IMR-90 (cell line): Measurements from ENCODE around the gene NXPH1. TPM values are rescaled to one million over a fixed set of nuclear protein-coding genes. Genes with fewer than 3 reads are reported as not detected.

Experiments used
- ATAC-seq: fragments of 200-7000 bp; cut with Tn5 transposase; 2 replicates; pipeline ENCODE4 v1.9.1; 2020; ENCODE audit warnings: low read depth, mild to moderate bottlenecking, moderate library complexity
- BruUV-seq: library from RNA; stranded (reverse); fragments of 400-500 nt; replicated peaks from 2 replicates; lab custom pipeline; 2021; lab: Mats Ljungman, UMichigan
- CTCF ChIA-PET: fragments of 300-600 bp; formaldehyde crosslinking; extraction: SDS; loops from one replicate; lab custom pipeline; 2021; ENCODE audit warnings: antibody characterized with exemption; lab: Yijun Ruan, JAX
- POLR2A ChIA-PET: fragments of 300-600 bp; sonication (Branson Sonifier 250); formaldehyde crosslinking; loops from one replicate; lab custom pipeline; 2022; ENCODE audit warnings: antibody characterized with exemption; ENCODE audit not compliant: unreplicated experiment; lab: Charles Lee
- DNase-seq: peaks from one replicate; pipeline ENCODE4 v3.0.0; 2013
- H2AFZ ChIP-seq: replicated peaks from 2 replicates; pipeline ENCODE3; 2013; ENCODE audit warnings: low read length, mild to moderate bottlenecking; ENCODE audit not compliant: poor library complexity
- H2AK5ac ChIP-seq: 2 replicates; pipeline ENCODE4 v1.6.1; 2013; ENCODE audit warnings: low read depth, low read length, inconsistent platforms
- H2AK9ac ChIP-seq: replicated peaks from 2 replicates; pipeline ENCODE3; 2013; ENCODE audit warnings: mild to moderate bottlenecking, low read depth, low read length, moderate library complexity; ENCODE audit not compliant: poor library complexity
- H2BK120ac ChIP-seq: 2 replicates; pipeline ENCODE4 v1.6.1; 2013; ENCODE audit warnings: low read depth, low read length, inconsistent platforms
- H2BK15ac ChIP-seq: 3 replicates; pipeline ENCODE4 v1.6.1; 2013; ENCODE audit warnings: low read depth, low read length, inconsistent platforms
- H2BK20ac ChIP-seq: 2 replicates; pipeline ENCODE4 v1.6.1; 2013; ENCODE audit warnings: low read depth, mild to moderate bottlenecking, inconsistent platforms, low read length, moderate library complexity
- H2BK5ac ChIP-seq: 2 replicates; pipeline ENCODE4 v1.6.1; 2013; ENCODE audit warnings: mild to moderate bottlenecking, low read depth, low read length, inconsistent platforms; ENCODE audit not compliant: poor library complexity, severe bottlenecking
- H3K14ac ChIP-seq: replicated peaks from 2 replicates; pipeline ENCODE4 v1.6.1; 2013; ENCODE audit warnings: low read depth, low read length, inconsistent platforms
- H3K18ac ChIP-seq: 2 replicates; pipeline ENCODE4 v1.6.1; 2013; ENCODE audit warnings: low read depth, low read length, control low read depth
- H3K23ac ChIP-seq: 2 replicates; pipeline ENCODE4 v1.6.1; 2013; ENCODE audit warnings: low read depth, low read length, inconsistent platforms
- H3K27ac ChIP-seq: 2 replicates; pipeline ENCODE4 v1.5.1; 2013; ENCODE audit warnings: mild to moderate bottlenecking, control low read depth, low read length; ENCODE audit not compliant: insufficient read depth
- H3K27me3 ChIP-seq: 2 replicates; pipeline ENCODE4 v1.6.1; 2013; ENCODE audit warnings: low read length; ENCODE audit not compliant: control insufficient read depth, insufficient read depth
- H3K36me3 ChIP-seq: 2 replicates; pipeline ENCODE4 v1.6.1; 2013; ENCODE audit warnings: low read length, mixed read lengths; ENCODE audit not compliant: control insufficient read depth, insufficient read depth
- H3K4ac ChIP-seq: 2 replicates; pipeline ENCODE4 v1.6.1; 2013; ENCODE audit warnings: low read depth, low read length, inconsistent platforms
- H3K4me1 ChIP-seq: 2 replicates; pipeline ENCODE4 v1.6.1; 2013; ENCODE audit warnings: low read length, mixed read lengths; ENCODE audit not compliant: control insufficient read depth, insufficient read depth
- H3K4me2 ChIP-seq: 2 replicates; pipeline ENCODE4 v1.6.1; 2013; ENCODE audit warnings: low read depth, mild to moderate bottlenecking, control low read depth, low read length, moderate library complexity
- H3K4me3 ChIP-seq: 2 replicates; pipeline ENCODE4 v1.5.1; 2013; ENCODE audit warnings: low read depth, mild to moderate bottlenecking, control low read depth, low read length, moderate library complexity; ENCODE audit not compliant: insufficient read depth
- H3K56ac ChIP-seq: 2 replicates; pipeline ENCODE4 v1.6.1; 2013; ENCODE audit warnings: low read length, inconsistent platforms; ENCODE audit not compliant: insufficient read depth; ENCODE audit errors: extremely low read depth
- H3K79me1 ChIP-seq, 2 experiments: 2 replicates each; pipeline ENCODE4 v1.6.1; 2013; ENCODE audit warnings: low read length in 2 of 2, inconsistent platforms in 1 of 2, low read depth in 1 of 2
- H3K9ac ChIP-seq: 2 replicates; pipeline ENCODE4 v1.6.1; 2013; ENCODE audit warnings: low read depth, low read length, control low read depth
- H3K9me1 ChIP-seq: 2 replicates; pipeline ENCODE4 v1.6.1; 2013; ENCODE audit warnings: low read length, inconsistent platforms; ENCODE audit not compliant: insufficient read depth
- H3K9me3 ChIP-seq: 2 replicates; pipeline ENCODE4 v1.6.1; 2013; ENCODE audit warnings: low read length; ENCODE audit not compliant: control insufficient read depth, insufficient read depth
- H4K20me1 ChIP-seq: 2 replicates; pipeline ENCODE4 v1.6.1; 2013; ENCODE audit warnings: low read length, inconsistent platforms; ENCODE audit not compliant: insufficient read depth
- H4K5ac ChIP-seq: 2 replicates; pipeline ENCODE4 v1.6.1; 2013; ENCODE audit warnings: mild to moderate bottlenecking, low read depth, low read length, control low read depth
- H4K8ac ChIP-seq, 2 experiments: 2 replicates each; pipeline ENCODE4 v1.6.1; 2013; ENCODE audit warnings: low read depth in 2 of 2, low read length in 2 of 2, control low read depth in 1 of 2, inconsistent platforms in 1 of 2
- H4K91ac ChIP-seq: 2 replicates; pipeline ENCODE4 v1.6.1; 2013; ENCODE audit warnings: low read depth, low read length, inconsistent platforms; ENCODE audit not compliant: insufficient read depth
- BHLHE40 ChIP-seq: fragments of 150-350 bp; IDR thresholded peaks from 2 replicates; pipeline ENCODE4 v1.6.1; 2016; ENCODE audit warnings: mild to moderate bottlenecking, low read depth, low read length
- CEBPB ChIP-seq: IDR thresholded peaks from 2 replicates; pipeline ENCODE4 v1.6.1; 2012; ENCODE audit warnings: low read depth, low read length, improper control_type of control experiment
- CHD1 ChIP-seq: IDR thresholded peaks from 2 replicates; pipeline ENCODE4 v1.6.1; 2012; ENCODE audit warnings: low read depth, low read length, improper control_type of control experiment
- CTCF ChIP-seq: conservative IDR thresholded peaks from 2 replicates; pipeline ENCODE4 v1.5.1; 2012; ENCODE audit warnings: mild to moderate bottlenecking, low read depth, low read length, improper control_type of control experiment
- ELK1 ChIP-seq: fragments of 150-350 bp; IDR thresholded peaks from 2 replicates; pipeline ENCODE4 v1.6.1; 2016; ENCODE audit warnings: low read depth, mild to moderate bottlenecking, low read length, moderate library complexity, borderline replicate concordance
- MAFK ChIP-seq: IDR thresholded peaks from 2 replicates; pipeline ENCODE4 v1.6.1; 2012; ENCODE audit warnings: low read depth, low read length, improper control_type of control experiment
- MAZ ChIP-seq: IDR thresholded peaks from 2 replicates; pipeline ENCODE4 v1.6.1; 2012; ENCODE audit warnings: low read depth, mild to moderate bottlenecking, low read length, improper control_type of control experiment, moderate library complexity, borderline replicate concordance
- MXI1 ChIP-seq: IDR thresholded peaks from 2 replicates; pipeline ENCODE4 v1.6.1; 2012; ENCODE audit warnings: low read depth, mild to moderate bottlenecking, low read length, moderate library complexity, borderline replicate concordance
- NFE2L2 ChIP-seq: fragments of 150-350 bp; IDR thresholded peaks from 2 replicates; pipeline ENCODE4 v1.6.1; 2016; ENCODE audit warnings: low read depth, mild to moderate bottlenecking, low read length
- POLR2A ChIP-seq: IDR thresholded peaks from 2 replicates; pipeline ENCODE4 v1.6.1; 2012; ENCODE audit warnings: mild to moderate bottlenecking, low read depth, low read length
- RFX5 ChIP-seq: IDR thresholded peaks from 2 replicates; pipeline ENCODE4 v1.8.0; 2012; ENCODE audit warnings: low read depth, mild to moderate bottlenecking, low read length, moderate library complexity
- SMC3 ChIP-seq: fragments of 150-350 bp; IDR thresholded peaks from 2 replicates; pipeline ENCODE4 v1.6.1; 2016; ENCODE audit warnings: low read depth, mild to moderate bottlenecking, antibody characterized with exemption, low read length, moderate library complexity
- USF2 ChIP-seq: fragments of 150-350 bp; IDR thresholded peaks from 2 replicates; pipeline ENCODE4 v1.6.1; 2017; ENCODE audit warnings: mild to moderate bottlenecking, antibody characterized with exemption, low read length, low read depth
- WGBS, 2 experiments: methylation state at CpG; one replicate each; pipeline versions ENCODE4 v1.1.5 to v1.1.7; 2013; ENCODE audit warnings: missing lambda C conversion rate in 2 of 2; ENCODE audit not compliant: insufficient read length in 1 of 2; ENCODE audit errors: extremely low coverage in 2 of 2; 5-methylcytosine and 5-hydroxymethylcytosine counted together
- dilution Hi-C: fragments of 300-500 bp; cut with HindIII; formaldehyde crosslinking; loops from one replicate; pipeline ENCODE4 v1.14.3; 2018; ENCODE audit warnings: low sequenced_read_pairs; ENCODE audit not compliant: unreplicated experiment
- in situ Hi-C: fragments of 300-500 bp; cut with MboI; formaldehyde crosslinking; loops from 3 replicates; pipeline ENCODE4 v1.14.3; 2019; ENCODE audit warnings: low sequenced_read_pairs, inconsistent platforms, mixed read lengths
- intact Hi-C: fragments of 100-400 bp; cut with micrococcal nuclease; formaldehyde crosslinking; loops from 2 replicates; pipeline ENCODE4 v1.10.0; 2022
- polyA plus RNA-seq, 3 experiments: library from polyadenylated mRNA; depleted of rRNA; stranded (reverse); fragments of >200 nt; gene quantifications; 2 replicates each; pipeline ENCODE4 v1.2.3, GENCODE V29; 2012; ENCODE audit warnings: low replicate concordance in 1 of 3
- total RNA-seq: library from RNA; depleted of rRNA; stranded (reverse); fragments of >200 nt; gene quantifications from 2 replicates; pipeline ENCODE4 v1.2.3, GENCODE V29; 2012

Gene NXPH1
- total and polyA plus RNA-seq, 2 of the 4 experiments (the other 2 are of a cell fraction), result not detected

GRCh38 chr7:8567626-8568025, 134.2 kb downstream of the NXPH1 start:
- H4K8ac ChIP-seq, result no peak overlapping the region
- no peak overlapping the region for H3K27ac ChIP-seq
- no peaks in the 10 kb centered on the region for H3K4me1 ChIP-seq
- no peaks in the 10 kb centered on the region for H3K79me1 ChIP-seq
- H3K9ac ChIP-seq, result no peak overlapping the region
- intact Hi-C loops (no loop called here), in situ Hi-C loops (no loop called here), dilution Hi-C loops (no loop called here)
- no peak overlapping the region for H2AK9ac ChIP-seq
- H4K20me1 ChIP-seq, result no peaks in the 10 kb centered on the region
- H2BK15ac ChIP-seq, result no peak overlapping the region
- ATAC-seq (no peak), DNase-seq (no peak)
- no peak overlapping the region for H2AK5ac ChIP-seq
- no peaks in the 10 kb centered on the region for H3K9me1 ChIP-seq
- H4K91ac ChIP-seq, result no peak overlapping the region
- H3K36me3 ChIP-seq, result no peaks in the 10 kb centered on the region
- no peak overlapping the region for H2BK20ac ChIP-seq
- no peaks in the 10 kb centered on the region for H3K27me3 ChIP-seq
- no peak overlapping the region for H3K4me2 ChIP-seq
- H3K23ac ChIP-seq, result no peak overlapping the region
- no peak overlapping the region for H2BK120ac ChIP-seq
- no TSS peak for BruUV-seq
- no peak overlapping the region for H4K5ac ChIP-seq
- H3K4me3 ChIP-seq, result no peak overlapping the region
- H3K18ac ChIP-seq, result no peak overlapping the region
- ChIA-PET CTCF (no interaction called here), POLR2A (no interaction called here)
- no CpG with 5 or more reads among the region's 4 CpGs for WGBS, 2 experiments
- no peak for TF ChIP-seq POLR2A
- TF ChIP-seq MAZ, result no peak
- TF ChIP-seq RFX5, result no peak
- no peak for TF ChIP-seq CTCF
- no peak for TF ChIP-seq CHD1
- no peak for TF ChIP-seq CEBPB
- no peak for TF ChIP-seq NFE2L2
- no peak for TF ChIP-seq BHLHE40
- TF ChIP-seq MAFK, result no peak
- no peak for TF ChIP-seq USF2
- TF ChIP-seq SMC3, result no peak
- no peak for TF ChIP-seq MXI1
- no peak for TF ChIP-seq ELK1
- H3K14ac ChIP-seq, result no peak overlapping the region
- H2BK5ac ChIP-seq, result no peak overlapping the region
- peaks cover 2% of the 10 kb centered on the region; the same call in 1 of the 2 replicates for H3K9me3 ChIP-seq
- H3K4ac ChIP-seq, result no peak overlapping the region
- no peak overlapping the region for H3K56ac ChIP-seq
- no peak overlapping the region for H2AFZ ChIP-seq
